Astrocyte (in vitro differentiated cells and primary cell): ENCODE results near the gene LLPH. TPM values are rescaled to one million over a fixed set of nuclear protein-coding genes. Genes with fewer than 3 reads are reported as not detected.

ENCODE experiments used
- DNase-seq: peaks from one replicate; pipeline ENCODE4 v3.0.0-alpha.2; 2010; ENCODE audit warnings: low read depth
- FAIRE-seq: peaks from 2 replicates; lab custom pipeline; 2011; peaks lifted over from hg19 to GRCh38; lab: Jason Lieb, UNC
- H2AFZ ChIP-seq: 2 replicates; pipeline ENCODE4 v1.6.0; 2012; ENCODE audit warnings: low read depth, low read length, inconsistent platforms
- H3K27ac ChIP-seq: 2 replicates; pipeline ENCODE4 v1.5.1; 2011; ENCODE audit warnings: low read depth, low read length, inconsistent platforms
- H3K27me3 ChIP-seq: 2 replicates; pipeline ENCODE4 v1.6.0; 2011; ENCODE audit warnings: low read length, inconsistent platforms; ENCODE audit not compliant: insufficient read depth
- H3K36me3 ChIP-seq: 2 replicates; pipeline ENCODE4 v1.5.1; 2011; ENCODE audit warnings: low read length, inconsistent platforms; ENCODE audit not compliant: insufficient read depth
- H3K4me1 ChIP-seq: 2 replicates; pipeline ENCODE4 v1.5.1; 2011; ENCODE audit warnings: low read length, inconsistent platforms; ENCODE audit not compliant: insufficient read depth
- H3K4me2 ChIP-seq: 2 replicates; pipeline ENCODE4 v1.6.0; 2012; ENCODE audit warnings: low read length, inconsistent platforms
- H3K4me3 ChIP-seq: 2 replicates; pipeline ENCODE4 v1.5.1; 2011; ENCODE audit warnings: low read depth, mild to moderate bottlenecking, low read length, inconsistent platforms; ENCODE audit not compliant: insufficient read depth
- H3K79me2 ChIP-seq: 2 replicates; pipeline ENCODE4 v1.6.0; 2012; ENCODE audit warnings: mild to moderate bottlenecking, low read length, inconsistent platforms; ENCODE audit not compliant: insufficient read depth
- H3K9ac ChIP-seq: 2 replicates; pipeline ENCODE4 v1.6.0; 2012; ENCODE audit warnings: mild to moderate bottlenecking, low read length, inconsistent platforms
- H3K9me3 ChIP-seq: 2 replicates; pipeline ENCODE4 v1.5.1; 2012; ENCODE audit warnings: low read depth, mild to moderate bottlenecking, low read length, inconsistent platforms; ENCODE audit not compliant: insufficient read depth
- H4K20me1 ChIP-seq: 2 replicates; pipeline ENCODE4 v1.6.0; 2012; ENCODE audit warnings: low read length, inconsistent platforms; ENCODE audit not compliant: insufficient read depth
- H3K27ac Mint-ChIP-seq: one replicate; pipeline ENCODE4 v1.8.0; 2021; ENCODE audit warnings: mild to moderate bottlenecking, mixed read lengths; ENCODE audit not compliant: unreplicated experiment
- H3K27me3 Mint-ChIP-seq: one replicate; pipeline ENCODE4 v1.8.0; 2021; ENCODE audit warnings: low read depth, mixed read lengths; ENCODE audit not compliant: unreplicated experiment
- H3K36me3 Mint-ChIP-seq: one replicate; pipeline ENCODE4 v1.8.0; 2021; ENCODE audit warnings: low read depth, mixed read lengths; ENCODE audit not compliant: unreplicated experiment
- H3K4me1 Mint-ChIP-seq: one replicate; pipeline ENCODE4 v1.8.0; 2021; ENCODE audit warnings: low read depth, mixed read lengths; ENCODE audit not compliant: unreplicated experiment
- H3K4me3 Mint-ChIP-seq: one replicate; pipeline ENCODE4 v1.8.0; 2021; ENCODE audit warnings: mild to moderate bottlenecking, moderate library complexity, mixed read lengths; ENCODE audit not compliant: unreplicated experiment
- H3K9me3 Mint-ChIP-seq: one replicate; pipeline ENCODE4 v1.8.0; 2021; ENCODE audit warnings: mild to moderate bottlenecking, mixed read lengths; ENCODE audit not compliant: unreplicated experiment
- EZH2 ChIP-seq: IDR thresholded peaks from 2 replicates; pipeline ENCODE4 v1.6.1; 2012; ENCODE audit warnings: mild to moderate bottlenecking, low read length, inconsistent platforms; ENCODE audit not compliant: insufficient read depth
- total RNA-seq: library from RNA; stranded (reverse); gene quantifications from 2 replicates; pipeline ENCODE4 v1.2.1, GENCODE V29; 2021
- TF ChIP-seq, protein P1 (sequence below): IDR thresholded peaks from 2 replicates; pipeline ENCODE4 v1.5.1; 2011; ENCODE audit warnings: low read depth, mild to moderate bottlenecking, inconsistent platforms, low read length, moderate library complexity; ENCODE audit not compliant: insufficient read depth

Gene LLPH
- total RNA-seq, 1 donor from 2014 or later, result 37.3 TPM

DNA sequence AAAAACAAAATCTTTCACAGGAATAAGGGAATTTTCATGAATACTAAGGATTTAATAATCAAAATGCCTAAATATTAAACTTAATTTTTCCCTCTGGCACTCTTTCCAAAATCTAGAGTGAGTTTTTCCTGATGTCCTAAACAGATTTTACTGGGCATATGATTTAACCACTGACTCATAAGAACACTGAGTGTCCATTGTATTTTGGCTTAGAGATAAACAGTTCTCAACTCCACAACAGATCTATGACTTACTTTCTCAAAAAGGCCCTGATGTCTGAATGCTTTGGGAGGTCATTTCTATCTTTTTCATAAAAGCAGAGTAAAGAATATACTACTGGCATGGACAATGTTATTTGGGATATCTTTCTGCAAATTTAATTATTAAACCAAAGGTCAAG, 24.2 kb upstream of the LLPH start:
- H3K4me1 ChIP-seq, result no peaks in the 10 kb centered on the region
- H3K36me3 Mint-ChIP-seq, result peaks cover 1% of the 10 kb centered on the region
- H3K27me3 Mint-ChIP-seq, result no peaks in the 10 kb centered on the region
- H3K9me3 ChIP-seq, result no peaks in the 10 kb centered on the region
- peaks cover 28% of the 10 kb centered on the region for H3K79me2 ChIP-seq
- no peak overlapping the region for H2AFZ ChIP-seq
- no peak overlapping the region for H3K27ac ChIP-seq
- no peaks in the 10 kb centered on the region for H3K27me3 ChIP-seq
- no peak overlapping the region for H3K4me2 ChIP-seq
- H3K4me3 Mint-ChIP-seq, result no peak overlapping the region
- H3K4me1 Mint-ChIP-seq, result no peaks in the 10 kb centered on the region
- no peak overlapping the region for H3K9ac ChIP-seq
- TF ChIP-seq EZH2, result no peak
- TF ChIP-seq, protein P1, sequence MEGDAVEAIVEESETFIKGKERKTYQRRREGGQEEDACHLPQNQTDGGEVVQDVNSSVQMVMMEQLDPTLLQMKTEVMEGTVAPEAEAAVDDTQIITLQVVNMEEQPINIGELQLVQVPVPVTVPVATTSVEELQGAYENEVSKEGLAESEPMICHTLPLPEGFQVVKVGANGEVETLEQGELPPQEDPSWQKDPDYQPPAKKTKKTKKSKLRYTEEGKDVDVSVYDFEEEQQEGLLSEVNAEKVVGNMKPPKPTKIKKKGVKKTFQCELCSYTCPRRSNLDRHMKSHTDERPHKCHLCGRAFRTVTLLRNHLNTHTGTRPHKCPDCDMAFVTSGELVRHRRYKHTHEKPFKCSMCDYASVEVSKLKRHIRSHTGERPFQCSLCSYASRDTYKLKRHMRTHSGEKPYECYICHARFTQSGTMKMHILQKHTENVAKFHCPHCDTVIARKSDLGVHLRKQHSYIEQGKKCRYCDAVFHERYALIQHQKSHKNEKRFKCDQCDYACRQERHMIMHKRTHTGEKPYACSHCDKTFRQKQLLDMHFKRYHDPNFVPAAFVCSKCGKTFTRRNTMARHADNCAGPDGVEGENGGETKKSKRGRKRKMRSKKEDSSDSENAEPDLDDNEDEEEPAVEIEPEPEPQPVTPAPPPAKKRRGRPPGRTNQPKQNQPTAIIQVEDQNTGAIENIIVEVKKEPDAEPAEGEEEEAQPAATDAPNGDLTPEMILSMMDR, result no peak
- DNase-seq, result no peak
- H4K20me1 ChIP-seq, result peaks cover 5% of the 10 kb centered on the region
- H3K4me3 ChIP-seq, result no peak overlapping the region
- no peaks in the 10 kb centered on the region for H3K9me3 Mint-ChIP-seq
- FAIRE-seq, result peak; percentile 52
- no peak overlapping the region for H3K27ac Mint-ChIP-seq
- H3K36me3 ChIP-seq, result peaks cover 4% of the 10 kb centered on the region

DNA sequence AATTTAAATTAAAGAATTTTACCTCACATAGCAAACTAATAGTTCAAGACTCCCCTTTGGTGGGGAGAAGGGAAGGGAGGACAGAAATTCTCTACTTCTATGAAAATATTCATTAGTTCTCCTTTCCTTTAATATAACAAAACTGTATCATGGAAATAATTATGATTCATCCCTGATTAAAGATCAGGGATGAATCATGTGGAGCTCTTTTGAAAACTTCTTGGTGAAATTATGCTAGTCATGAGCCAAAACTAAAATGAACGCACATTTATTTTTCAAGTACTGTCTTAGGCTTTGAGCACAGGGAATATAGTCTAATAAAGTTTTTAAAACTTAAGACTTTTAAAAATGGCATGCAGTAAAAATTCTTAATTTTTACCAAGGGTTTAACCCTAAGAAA, 22.2 kb upstream of the LLPH start:
- peaks cover 1% of the 10 kb centered on the region for H3K36me3 Mint-ChIP-seq
- no peak for FAIRE-seq
- DNase-seq, result peak; percentile 38
- Histone ChIP-seq H3K4me3 (no peak overlapping the region), H3K79me2 (peaks cover 20% of the 10 kb centered on the region), H3K36me3 (no peaks in the 10 kb centered on the region), H3K9me3 (no peaks in the 10 kb centered on the region), H2AFZ (no peak overlapping the region), H3K9ac (no peak overlapping the region), H3K27ac (no peak overlapping the region), H3K4me1 (no peaks in the 10 kb centered on the region), H4K20me1 (peaks cover 5% of the 10 kb centered on the region), H3K4me2 (no peak overlapping the region), H3K27me3 (no peaks in the 10 kb centered on the region)
- H3K9me3 Mint-ChIP-seq, result no peaks in the 10 kb centered on the region
- no peak overlapping the region for H3K4me3 Mint-ChIP-seq
- no peaks in the 10 kb centered on the region for H3K4me1 Mint-ChIP-seq
- no peak for TF ChIP-seq EZH2
- TF ChIP-seq, protein P1, result no peak
- H3K27me3 Mint-ChIP-seq, result no peaks in the 10 kb centered on the region
- H3K27ac Mint-ChIP-seq, result no peak overlapping the region

DNA sequence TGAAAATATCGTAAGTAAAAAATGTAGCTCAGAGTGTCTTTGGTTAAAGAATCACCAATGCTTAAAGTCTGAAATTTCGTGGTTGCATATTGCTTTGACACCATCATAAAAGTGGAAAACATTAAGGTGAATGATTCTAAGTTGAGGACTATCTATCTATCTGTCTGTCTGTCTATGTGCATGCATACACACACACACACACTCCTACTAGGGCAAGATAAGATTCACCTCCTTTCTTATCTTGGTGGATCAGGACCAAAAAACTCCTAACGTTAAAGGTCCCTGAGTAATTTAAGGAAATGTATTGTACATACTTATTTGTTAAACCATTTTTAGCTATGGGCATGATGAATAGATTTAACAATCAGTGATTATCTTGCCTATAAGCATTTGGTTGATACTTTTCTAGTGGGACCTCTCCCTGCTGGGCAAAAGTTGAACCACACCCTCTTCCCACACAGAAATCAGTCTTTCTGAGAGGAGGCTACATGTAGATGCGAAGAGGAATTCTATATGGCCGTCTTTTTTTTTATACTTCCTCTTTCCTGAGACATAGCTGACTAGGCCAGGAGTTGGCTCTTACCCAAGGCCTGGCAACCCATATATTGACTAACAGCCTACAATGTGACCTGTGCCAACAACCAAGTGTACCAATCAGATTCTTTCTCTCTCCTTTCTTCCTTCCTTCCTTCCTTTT, 19.3 kb upstream of the LLPH start:
- Histone ChIP-seq H3K4me1 (no peaks in the 10 kb centered on the region), H3K4me3 (no peak overlapping the region), H3K9ac (no peak overlapping the region), H4K20me1 (no peaks in the 10 kb centered on the region), H3K27ac (no peak overlapping the region), H2AFZ (no peak overlapping the region), H3K4me2 (no peak overlapping the region), H3K79me2 (no peaks in the 10 kb centered on the region), H3K27me3 (no peaks in the 10 kb centered on the region), H3K9me3 (no peaks in the 10 kb centered on the region), H3K36me3 (no peaks in the 10 kb centered on the region)
- Mint-ChIP-seq H3K36me3 (peaks cover 3% of the 10 kb centered on the region), H3K4me3 (no peak overlapping the region), H3K27ac (no peak overlapping the region), H3K27me3 (no peaks in the 10 kb centered on the region), H3K4me1 (peaks cover 3% of the 10 kb centered on the region), H3K9me3 (no peaks in the 10 kb centered on the region)
- DNase-seq (no peak), FAIRE-seq (peak; percentile 34)
- TF ChIP-seq, protein P1, result no peak
